Activated gamma-delta T cell (primary cell): ENCODE results near the gene RABL3.
"Not testable (repeated sequence)": the region's sequence is repeated elsewhere in the genome, so short reads cannot be mapped to it uniquely, and the experiment has no call there.

Experiments
- DNase-seq: peaks from one replicate; lab custom pipeline; 2025; lab: John Stamatoyannopoulos, UW

The RABL3 gene

GRCh38 chr3:120683213-120683612 is 59.1 kb downstream of the RABL3 start:
- DNase-seq: no peak

DNA sequence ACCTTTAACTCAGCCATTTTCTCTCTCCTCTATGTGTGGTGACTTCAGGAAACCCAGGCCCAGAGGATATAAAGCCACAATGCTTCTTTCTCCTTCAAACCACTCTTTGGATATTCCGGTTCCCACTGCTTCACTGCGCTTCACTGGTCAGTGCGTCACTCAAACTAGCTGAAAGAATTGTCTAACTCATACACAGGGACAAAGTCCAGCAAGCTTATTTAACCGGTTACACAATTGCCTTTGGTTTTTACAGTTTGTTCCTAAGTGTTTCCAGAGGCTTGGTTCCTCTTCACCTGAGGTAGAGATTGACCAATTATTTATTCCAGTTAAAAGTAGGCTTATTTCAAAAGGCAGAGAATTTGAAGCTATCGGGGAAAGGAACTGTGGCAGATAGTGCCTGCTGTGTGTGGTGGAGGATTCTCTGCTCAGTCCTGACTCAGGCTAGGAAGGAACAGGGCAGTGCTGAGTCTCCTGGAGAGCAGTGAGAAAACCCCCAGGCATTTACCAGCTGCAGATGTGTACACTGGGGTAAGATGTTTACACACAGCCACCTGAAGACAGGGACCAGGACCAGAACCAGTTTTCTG is 60.1 kb downstream of the RABL3 start, which contains the start of gene HGD:
Gene HGD, minus strand, starts transcription at position 145 of the 587 bp plus-strand sequence. Its CDS starts 128 bp downstream, at position 17.
- no peak for DNase-seq

DNA sequence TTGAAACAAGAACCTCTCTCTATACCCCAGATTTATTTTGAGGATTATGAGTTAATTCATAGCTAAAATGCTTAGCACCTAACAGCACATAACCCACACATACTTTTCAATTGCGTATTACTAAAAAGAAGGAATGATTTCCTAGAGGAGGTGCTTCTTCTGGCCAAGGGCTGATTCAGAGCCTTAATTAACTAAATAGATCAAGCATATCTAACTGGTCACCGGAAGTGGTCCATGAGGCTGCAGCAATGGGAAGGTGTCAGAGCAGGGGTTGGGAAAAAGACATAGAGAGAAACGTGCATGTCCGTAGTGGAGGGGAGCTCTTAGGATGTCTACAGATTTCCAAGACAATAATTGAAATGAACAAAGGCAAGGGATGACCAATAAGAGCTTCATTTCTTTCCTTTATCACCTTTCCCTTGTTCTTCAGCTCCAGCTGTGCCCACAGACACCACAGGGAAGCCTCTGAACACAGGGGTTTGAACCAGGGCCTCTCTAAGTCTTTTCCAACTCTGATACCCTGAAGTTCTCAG is 60.7 kb downstream of the RABL3 start:
- DNase-seq: no peak

- no peak for DNase-seq
These were observed 61.3 kb downstream of the RABL3 start for GRCh38 chr3:120681018-120681417.

- no peak for DNase-seq
These were observed 62.0 kb downstream of the RABL3 start for GRCh38 chr3:120680193-120680894.

DNA sequence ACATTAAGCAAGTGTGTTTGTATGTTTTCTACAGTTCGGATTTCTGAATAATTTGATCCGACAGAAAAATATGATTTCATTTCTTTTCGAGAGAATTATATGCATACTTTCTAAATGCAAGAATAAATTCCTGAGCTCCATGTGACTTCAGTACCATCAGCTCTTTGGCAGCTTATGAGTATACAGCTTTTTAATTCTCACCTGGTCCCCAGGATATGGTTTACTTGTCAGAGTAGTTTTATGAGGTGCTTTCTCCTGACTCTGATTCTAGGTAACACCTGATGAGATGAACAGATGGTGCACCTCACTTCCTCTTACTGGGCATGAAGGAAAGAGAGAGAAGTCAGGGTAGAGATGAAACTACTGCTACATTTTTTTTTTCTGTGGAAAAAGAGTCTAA is 63.3 kb downstream of the RABL3 start:
- no peak for DNase-seq

GRCh38 chr3:120678331-120678947 is 63.9 kb downstream of the RABL3 start:
- DNase-seq: no peak

GRCh38 chr3:120677193-120677592 is 65.1 kb downstream of the RABL3 start:
- not testable (repeated sequence) for DNase-seq

DNA sequence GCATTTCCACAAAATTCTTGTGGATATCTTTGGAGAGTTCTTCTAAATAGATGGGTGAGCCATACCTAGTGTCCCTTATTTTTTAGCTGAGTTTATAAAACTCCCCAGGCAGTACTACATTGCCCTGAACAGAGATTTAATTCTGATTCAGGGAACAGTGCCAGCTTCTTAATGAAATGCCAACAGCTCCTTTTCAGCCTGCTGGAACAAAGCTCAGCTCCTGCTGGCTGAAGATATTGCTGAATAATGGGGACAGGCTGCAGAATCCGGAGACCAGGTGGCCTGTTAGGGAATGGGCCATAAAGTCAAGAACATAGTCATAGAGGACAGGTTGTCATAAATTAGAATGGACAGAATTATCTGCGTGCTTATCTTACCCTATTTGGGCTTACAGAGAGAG is 69.2 kb downstream of the RABL3 start:
- DNase-seq: no peak

DNA sequence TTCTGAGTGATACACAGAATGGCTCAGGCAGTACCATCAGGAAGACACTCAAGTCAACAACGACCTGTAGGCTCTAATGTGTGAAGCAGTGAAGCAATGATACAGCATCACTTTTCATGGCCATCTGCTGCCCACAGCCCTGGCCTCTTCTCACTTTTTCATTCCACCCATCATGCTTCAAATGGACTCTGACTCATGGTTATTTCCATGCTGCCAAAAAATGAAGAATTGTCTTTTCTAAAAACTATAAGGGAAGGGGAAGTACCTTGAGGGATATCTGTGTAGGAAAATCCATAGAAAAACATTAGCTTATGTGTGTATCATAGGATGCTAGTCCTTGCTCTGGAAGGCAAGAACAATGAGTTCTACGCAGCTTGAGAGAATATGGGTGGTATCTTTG is 71.7 kb downstream of the RABL3 start:
- no peak for DNase-seq

GRCh38 chr3:120664926-120665325 is 77.4 kb downstream of the RABL3 start:
- DNase-seq: no peak

DNA sequence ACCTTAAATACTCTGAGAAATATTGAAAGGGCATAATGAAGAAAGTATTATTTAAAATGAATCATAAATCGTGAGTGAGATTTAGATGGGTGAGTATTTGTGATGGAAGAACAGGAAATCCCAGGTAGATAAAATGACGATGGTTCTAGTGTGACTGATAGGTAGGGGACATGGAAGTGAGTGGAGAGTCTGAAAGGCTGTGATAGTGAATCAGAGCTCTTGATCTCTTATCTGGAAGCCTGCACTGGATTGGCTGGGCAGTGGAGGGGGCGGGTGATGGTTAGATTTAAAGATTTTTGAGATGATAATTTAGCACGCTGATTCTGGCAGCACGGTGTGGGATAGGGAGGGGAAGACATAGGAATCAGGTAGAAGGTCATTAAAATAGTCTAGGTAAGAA is 80.4 kb downstream of the RABL3 start:
- DNase-seq: no peak

GRCh38 chr3:120661106-120661905 is 81.0 kb downstream of the RABL3 start:
- no peak for DNase-seq

- no peak for DNase-seq
These were observed 82.5 kb downstream of the RABL3 start for GRCh38 chr3:120659834-120660233.

DNA sequence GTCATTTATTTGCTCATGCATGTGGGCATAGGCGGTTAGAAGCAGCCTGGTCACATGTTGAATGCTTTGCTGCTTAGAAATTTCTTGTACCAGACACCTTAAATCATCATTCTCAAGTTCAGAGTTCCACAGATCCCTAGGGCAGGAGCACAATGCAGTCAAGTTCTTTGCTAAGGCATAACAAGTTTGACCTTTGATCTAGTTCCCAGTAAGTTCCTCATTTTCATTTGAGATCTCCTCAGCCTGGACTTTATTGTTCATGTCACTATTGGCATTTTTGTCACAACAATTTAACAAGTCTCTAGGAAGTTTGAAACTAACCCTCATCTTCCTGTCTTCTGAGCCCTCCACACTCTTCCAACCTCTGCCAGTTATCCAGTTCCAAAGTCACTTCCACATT is 83.0 kb downstream of the RABL3 start:
- DNase-seq: no peak

GRCh38 chr3:120652896-120653545 is 89.3 kb downstream of the RABL3 start:
- no peak for DNase-seq

- no peak for DNase-seq
These were observed 90.0 kb downstream of the RABL3 start for GRCh38 chr3:120652281-120652680.

DNA sequence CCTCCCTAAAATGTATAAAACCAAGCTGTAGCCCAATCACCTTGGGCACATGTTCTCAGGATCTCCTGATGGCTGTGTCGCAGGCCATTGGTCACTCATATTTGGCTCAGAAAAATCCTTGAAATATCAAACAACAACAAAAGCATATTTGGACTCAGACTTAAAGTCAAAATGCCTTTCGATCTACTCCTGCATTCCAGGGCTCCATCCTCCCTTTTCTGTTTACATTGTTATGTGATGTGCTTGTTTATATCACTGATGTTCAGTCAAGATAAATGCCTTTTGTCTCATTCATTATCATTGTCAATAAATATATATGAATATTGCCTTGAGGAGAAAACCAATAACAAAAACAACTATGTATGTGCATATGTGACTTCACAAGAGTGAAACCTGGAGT is 92.0 kb downstream of the RABL3 start:
- no peak for DNase-seq

- DNase-seq: no peak
These were observed 92.5 kb downstream of the RABL3 start for GRCh38 chr3:120649830-120650233.

DNA sequence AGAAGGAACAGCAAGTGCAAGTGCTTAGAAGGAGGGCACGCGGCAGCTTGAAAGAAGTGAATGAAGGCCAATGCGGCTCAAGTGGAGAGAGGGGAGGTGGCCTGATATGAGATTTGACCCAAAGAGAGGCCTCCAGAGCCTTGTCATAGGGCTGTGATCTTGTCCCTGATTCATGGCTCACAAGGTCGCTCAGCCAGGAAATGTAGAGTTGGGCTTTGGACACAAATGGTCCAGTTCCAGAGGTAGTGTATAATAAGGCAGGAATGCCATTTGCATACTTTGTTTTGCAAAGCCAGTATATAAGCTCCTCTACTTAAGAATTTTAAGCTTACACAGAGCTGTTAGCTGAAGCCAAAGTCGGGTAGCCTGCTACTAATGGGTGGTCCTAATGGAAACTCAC is 94.0 kb downstream of the RABL3 start:
- DNase-seq: no peak

- no peak for DNase-seq
These were observed 95.4 kb downstream of the RABL3 start for GRCh38 chr3:120646771-120647432.
